AG10803 (cell line): ENCODE data around the gene SLC30A7.

ENCODE experiments used
- DNase-seq: peaks from one replicate; pipeline ENCODE4 v3.0.0; 2010; ENCODE audit warnings: low read depth
- H3K4me3 ChIP-seq: 2 replicates; pipeline ENCODE4 v1.5.1; 2011; ENCODE audit warnings: mild to moderate bottlenecking, low read length, control low read depth
- TF ChIP-seq, protein P1 (sequence below): conservative IDR thresholded peaks from 2 replicates; pipeline ENCODE4 v1.5.1; 2011; ENCODE audit warnings: mild to moderate bottlenecking, low read length, control low read depth, inconsistent platforms

Gene SLC30A7

DNA sequence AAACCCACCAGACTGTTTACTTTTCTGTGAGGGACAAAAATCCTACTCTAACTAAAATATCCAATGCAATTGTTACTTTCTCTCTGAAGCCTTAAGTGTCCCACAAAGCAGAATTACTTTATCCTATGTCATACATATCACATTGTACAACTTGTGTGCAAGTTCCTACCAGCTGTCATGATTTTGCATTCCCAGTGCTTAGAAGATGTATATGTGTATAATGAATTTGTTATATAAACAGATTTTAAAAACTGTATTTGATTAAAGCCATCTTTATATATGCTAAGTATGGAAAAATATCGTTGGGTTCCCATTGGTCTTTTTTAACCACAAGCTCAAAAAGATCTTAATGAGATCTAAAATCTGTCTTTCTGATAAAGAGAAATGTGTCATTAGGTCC is 72.7 kb downstream of the SLC30A7 start:
- DNase-seq, result no peak
- no peak overlapping the region for H3K4me3 ChIP-seq
- TF ChIP-seq, protein P1, sequence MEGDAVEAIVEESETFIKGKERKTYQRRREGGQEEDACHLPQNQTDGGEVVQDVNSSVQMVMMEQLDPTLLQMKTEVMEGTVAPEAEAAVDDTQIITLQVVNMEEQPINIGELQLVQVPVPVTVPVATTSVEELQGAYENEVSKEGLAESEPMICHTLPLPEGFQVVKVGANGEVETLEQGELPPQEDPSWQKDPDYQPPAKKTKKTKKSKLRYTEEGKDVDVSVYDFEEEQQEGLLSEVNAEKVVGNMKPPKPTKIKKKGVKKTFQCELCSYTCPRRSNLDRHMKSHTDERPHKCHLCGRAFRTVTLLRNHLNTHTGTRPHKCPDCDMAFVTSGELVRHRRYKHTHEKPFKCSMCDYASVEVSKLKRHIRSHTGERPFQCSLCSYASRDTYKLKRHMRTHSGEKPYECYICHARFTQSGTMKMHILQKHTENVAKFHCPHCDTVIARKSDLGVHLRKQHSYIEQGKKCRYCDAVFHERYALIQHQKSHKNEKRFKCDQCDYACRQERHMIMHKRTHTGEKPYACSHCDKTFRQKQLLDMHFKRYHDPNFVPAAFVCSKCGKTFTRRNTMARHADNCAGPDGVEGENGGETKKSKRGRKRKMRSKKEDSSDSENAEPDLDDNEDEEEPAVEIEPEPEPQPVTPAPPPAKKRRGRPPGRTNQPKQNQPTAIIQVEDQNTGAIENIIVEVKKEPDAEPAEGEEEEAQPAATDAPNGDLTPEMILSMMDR, result no peak

- no peak for DNase-seq
- H3K4me3 ChIP-seq, result no peak overlapping the region
- TF ChIP-seq, protein P1, result no peak
Observed at GRCh38 chr1:100969327-100969726, 73.4 kb downstream of the SLC30A7 start.

GRCh38 chr1:100971021-100971420 is 75.1 kb downstream of the SLC30A7 start:
- TF ChIP-seq, protein P1, result no peak
- DNase-seq, result no peak
- H3K4me3 ChIP-seq, result no peak overlapping the region

DNA sequence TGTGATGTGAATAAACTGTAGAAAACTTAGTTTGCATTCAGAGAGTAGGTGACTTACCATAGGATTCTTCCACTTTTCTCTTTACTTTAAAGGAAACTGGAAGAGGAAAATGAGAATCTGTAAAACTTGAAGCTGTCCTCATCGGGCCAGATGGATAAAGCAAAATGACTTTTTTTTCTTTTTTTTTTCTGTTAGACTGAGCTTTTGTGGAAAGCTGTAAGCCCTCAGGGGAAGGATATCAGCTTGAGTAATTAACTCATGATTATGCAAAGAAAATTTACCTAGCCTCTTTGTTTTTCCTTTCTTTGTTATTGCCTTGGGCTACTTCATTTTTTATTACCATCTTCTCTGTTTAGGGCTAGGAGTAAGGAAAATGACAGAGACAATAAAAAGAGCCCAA is 76.3 kb downstream of the SLC30A7 start:
- TF ChIP-seq, protein P1, result no peak

GRCh38 chr1:100976936-100977335 is 81.0 kb downstream of the SLC30A7 start:
- DNase-seq, result no peak
- H3K4me3 ChIP-seq, result no peak overlapping the region
- TF ChIP-seq, protein P1, result no peak

More for the DNA sequence above, 76.3 kb downstream of the SLC30A7 start:
- no peak overlapping the region for H3K4me3 ChIP-seq
- no peak for DNase-seq

DNA sequence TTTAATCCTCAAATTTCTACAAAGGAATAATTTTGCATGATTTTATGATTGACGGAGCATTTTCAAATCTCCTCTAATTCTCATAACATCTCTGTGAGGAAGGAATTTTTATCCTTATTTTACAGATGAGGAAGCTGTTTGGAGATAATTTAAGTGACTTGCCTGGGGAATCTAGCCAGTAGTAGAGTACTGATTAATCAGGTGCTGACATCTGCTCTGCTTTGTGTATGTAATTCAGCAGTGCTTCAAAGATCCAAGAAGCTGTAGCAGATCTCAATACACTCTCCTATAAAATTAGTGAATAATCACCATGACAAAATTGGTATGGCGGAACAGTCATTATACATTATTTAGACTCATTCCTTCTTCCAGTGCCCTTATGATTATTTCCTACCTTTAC is 83.7 kb downstream of the SLC30A7 start:
- DNase-seq, result no peak
- TF ChIP-seq, protein P1, result no peak
- no peak overlapping the region for H3K4me3 ChIP-seq

GRCh38 chr1:100982793-100983192 is 86.9 kb downstream of the SLC30A7 start:
- no peak for DNase-seq
- TF ChIP-seq, protein P1, result no peak

More at GRCh38 chr1:100982793-100983192, 86.9 kb downstream of the SLC30A7 start:
- H3K4me3 ChIP-seq, result no peak overlapping the region
